Fibroblast of mammary gland (primary cell): ENCODE results near the gene RBL1.
"Not testable (repeated sequence)": the region's sequence is repeated elsewhere in the genome, so short reads cannot be mapped to it uniquely, and the experiment has no call there.

Source experiments
- DNase-seq: peaks from one replicate; pipeline ENCODE4 v3.0.0-alpha.2; 2010; ENCODE audit warnings: low read depth
- H3K4me3 ChIP-seq: 2 replicates; pipeline ENCODE4 v1.5.1; 2011; ENCODE audit warnings: low read depth, mild to moderate bottlenecking, low read length, moderate library complexity; ENCODE audit not compliant: control insufficient read depth
- TF ChIP-seq, protein P1 (sequence below): conservative IDR thresholded peaks from 2 replicates; pipeline ENCODE4 v1.5.1; 2011; ENCODE audit warnings: low read depth, low read length, inconsistent platforms; ENCODE audit not compliant: control insufficient read depth, insufficient read depth

RBL1 gene

DNA sequence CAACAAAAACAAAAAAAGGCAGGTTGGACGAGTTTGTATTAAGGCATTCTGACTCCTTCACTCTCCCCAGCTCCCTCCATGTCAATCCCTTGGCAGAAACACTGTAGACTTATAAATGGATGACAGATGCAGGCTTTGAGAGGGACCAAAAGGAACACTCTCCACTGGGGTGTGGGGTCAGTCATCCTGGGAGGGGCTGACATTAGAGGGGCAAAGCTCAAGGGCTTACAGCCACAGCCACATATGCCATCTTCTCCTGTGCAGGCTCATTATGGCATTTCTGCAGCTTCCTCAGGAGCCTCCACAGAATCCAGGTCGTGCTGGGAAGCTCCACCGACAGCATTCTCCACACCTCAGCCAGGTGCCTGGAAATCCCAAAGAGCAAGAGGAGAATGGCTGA, 33.0 kb upstream of the RBL1 start:
- TF ChIP-seq, protein P1, sequence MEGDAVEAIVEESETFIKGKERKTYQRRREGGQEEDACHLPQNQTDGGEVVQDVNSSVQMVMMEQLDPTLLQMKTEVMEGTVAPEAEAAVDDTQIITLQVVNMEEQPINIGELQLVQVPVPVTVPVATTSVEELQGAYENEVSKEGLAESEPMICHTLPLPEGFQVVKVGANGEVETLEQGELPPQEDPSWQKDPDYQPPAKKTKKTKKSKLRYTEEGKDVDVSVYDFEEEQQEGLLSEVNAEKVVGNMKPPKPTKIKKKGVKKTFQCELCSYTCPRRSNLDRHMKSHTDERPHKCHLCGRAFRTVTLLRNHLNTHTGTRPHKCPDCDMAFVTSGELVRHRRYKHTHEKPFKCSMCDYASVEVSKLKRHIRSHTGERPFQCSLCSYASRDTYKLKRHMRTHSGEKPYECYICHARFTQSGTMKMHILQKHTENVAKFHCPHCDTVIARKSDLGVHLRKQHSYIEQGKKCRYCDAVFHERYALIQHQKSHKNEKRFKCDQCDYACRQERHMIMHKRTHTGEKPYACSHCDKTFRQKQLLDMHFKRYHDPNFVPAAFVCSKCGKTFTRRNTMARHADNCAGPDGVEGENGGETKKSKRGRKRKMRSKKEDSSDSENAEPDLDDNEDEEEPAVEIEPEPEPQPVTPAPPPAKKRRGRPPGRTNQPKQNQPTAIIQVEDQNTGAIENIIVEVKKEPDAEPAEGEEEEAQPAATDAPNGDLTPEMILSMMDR = no peak

DNA sequence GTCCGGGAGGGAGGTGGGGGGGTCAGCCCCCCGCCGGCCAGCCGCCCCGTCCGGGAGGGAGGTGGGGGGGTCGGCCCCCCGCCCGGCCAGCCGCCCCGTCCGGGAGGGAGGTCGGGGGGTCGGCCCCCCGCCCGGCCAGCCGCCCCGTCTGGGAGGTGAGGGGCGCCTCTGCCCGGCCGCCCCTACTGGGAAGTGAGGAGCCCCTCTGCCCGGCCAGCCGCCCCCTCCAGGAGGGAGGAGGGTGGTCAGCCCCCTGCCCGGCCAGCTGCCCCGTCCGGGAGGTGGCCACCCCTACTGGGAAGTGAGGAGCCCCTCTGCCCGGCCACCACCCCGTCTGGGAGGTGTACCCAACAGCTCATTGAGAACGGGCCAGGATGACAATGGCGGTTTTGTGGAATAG, 30.5 kb upstream of the RBL1 start:
- not testable (repeated sequence) for DNase-seq, H3K4me3 ChIP-seq

More for the DNA sequence above, 33.0 kb upstream of the RBL1 start:
- no peak for DNase-seq
- no peak overlapping the region for H3K4me3 ChIP-seq

DNA sequence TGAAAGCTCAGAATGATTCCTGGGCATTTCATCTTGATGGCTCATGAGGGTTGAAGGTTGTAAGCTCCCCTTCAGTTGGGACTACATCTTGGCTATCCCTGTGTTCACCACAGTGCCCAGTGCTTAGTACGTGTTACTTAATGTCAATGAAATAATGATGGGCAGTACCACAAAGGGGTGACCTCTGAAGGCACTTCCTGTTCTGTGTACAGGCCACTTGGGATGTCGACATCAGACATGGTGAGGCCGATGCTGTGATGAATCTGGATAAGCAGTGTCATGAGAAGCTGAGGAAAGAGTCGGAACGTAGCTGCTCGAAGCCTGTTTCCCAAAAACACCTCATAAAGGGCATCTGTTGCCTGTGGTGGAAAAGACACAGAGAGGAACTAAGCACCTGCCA, 27.6 kb upstream of the RBL1 start:
- DNase-seq = no peak
- TF ChIP-seq, protein P1 = no peak
- no peak overlapping the region for H3K4me3 ChIP-seq

DNA sequence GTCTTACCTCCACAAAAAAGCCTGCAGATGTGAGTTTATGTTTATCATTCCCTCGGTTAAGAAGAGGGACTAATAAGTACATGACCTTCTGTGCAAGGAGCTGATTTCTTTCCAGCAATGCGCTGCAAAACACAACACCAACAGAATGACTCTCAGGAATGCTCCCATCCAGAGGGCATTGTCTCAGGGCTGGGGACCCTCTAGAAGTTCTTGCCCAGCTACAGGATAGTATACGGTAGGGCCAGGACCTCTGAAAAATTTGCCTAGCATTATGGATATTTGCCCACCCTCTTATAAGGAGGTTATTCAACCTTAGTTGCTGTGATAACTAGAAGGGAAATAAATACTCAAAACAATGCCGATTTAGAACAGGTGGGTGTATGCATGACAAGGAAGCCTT, 24.7 kb upstream of the RBL1 start:
- TF ChIP-seq, protein P1 = no peak
- DNase-seq = no peak

DNA sequence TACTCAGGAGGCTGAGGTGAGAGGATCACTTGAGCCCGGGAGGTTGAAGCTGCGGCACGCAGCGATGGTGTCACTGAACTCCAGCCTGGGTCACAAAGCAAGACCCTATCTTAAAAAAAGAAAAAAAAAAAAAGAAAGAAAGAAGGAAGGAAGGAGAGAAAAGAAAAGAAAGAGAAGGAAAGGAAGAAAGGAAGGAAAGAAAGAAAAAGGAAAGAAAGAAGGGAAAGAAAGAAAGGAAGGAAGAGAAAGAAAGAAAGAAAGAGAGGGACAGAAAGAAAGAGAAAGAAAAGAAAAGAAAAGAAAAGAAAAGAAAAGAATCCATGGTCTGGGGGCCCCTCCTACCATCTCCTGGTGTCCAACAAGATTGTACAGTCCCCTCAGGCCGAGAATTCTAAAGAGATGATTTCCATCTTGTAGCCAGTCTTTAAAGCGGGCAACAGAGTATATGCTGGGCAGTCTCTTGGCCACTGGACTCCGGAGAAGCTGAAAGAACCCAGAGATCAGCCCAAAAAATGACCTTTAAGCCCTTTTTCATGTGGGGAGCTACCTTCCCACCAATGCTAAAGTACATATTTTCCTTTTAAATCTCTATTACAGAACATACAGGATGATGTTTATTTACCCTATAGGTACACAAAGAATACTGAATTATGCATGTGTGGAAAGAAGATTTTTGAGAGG, 23.7 kb upstream of the RBL1 start:
- DNase-seq = no peak
- TF ChIP-seq, protein P1 = no peak
- no peak overlapping the region for H3K4me3 ChIP-seq

More for the DNA sequence above, 24.7 kb upstream of the RBL1 start:
- no peak overlapping the region for H3K4me3 ChIP-seq

DNA sequence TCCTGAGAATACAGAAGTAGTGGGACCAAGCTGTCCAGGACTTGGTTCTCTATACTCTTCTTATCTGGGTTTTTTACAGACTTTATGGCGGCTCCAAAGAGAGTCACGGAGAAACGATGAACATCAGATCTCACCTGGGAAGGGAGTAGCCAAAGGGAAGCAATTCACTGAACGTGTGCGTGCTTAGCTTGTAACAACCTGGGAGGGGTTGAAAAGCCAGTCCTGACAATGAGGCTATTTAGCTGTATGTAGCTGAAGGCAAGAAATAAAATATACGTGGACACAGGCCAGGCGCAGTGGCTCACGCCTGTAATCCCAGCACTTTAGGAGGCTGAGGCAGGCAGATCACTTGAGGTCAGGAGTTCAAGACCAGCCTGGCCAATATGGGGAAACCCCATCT, 18.2 kb upstream of the RBL1 start:
- no peak overlapping the region for H3K4me3 ChIP-seq
- no peak for DNase-seq
- TF ChIP-seq, protein P1 = no peak

DNA sequence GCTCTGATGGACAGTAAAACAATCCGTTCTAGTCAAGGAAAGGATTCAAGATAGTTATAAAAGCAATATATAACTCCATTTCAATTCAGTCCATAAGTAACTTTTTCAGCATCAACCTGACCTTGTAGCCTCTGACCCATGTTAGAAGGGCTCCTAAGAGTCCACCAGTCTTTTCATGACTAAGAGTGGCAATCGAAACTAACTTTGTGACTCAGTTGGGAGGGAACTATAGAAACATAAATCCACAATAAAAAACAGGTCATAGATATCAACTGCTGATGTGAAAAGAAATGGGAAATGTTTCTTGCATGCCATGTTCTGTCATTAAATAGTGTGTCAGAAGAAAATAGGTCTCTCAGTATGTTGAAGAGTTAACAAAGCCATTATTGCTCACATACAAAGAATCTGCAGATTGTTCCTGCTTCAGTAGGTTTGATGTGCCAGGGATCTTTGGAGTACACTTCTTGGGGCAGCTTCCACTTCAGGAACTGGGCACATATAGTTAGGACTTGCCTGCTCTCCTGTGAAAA, 16.2 kb upstream of the RBL1 start:
- TF ChIP-seq, protein P1 = no peak
- H3K4me3 ChIP-seq = no peak overlapping the region
- DNase-seq = no peak
